WTC11 (cell line): ENCODE data around the gene ITPRID2. TPM values are rescaled to one million over a fixed set of nuclear protein-coding genes. Genes with fewer than 3 reads are reported as not detected.

ENCODE experiments used
- AR ChIP-seq: fragments of 250-450 bp; sonication (Bioruptor Pico); IDR thresholded peaks from 2 replicates; pipeline ENCODE4 v1.9.0; 2021; ENCODE audit warnings: mild to moderate bottlenecking
- CDX4 ChIP-seq: fragments of 250-450 bp; sonication (Bioruptor Pico); IDR thresholded peaks from 2 replicates; pipeline ENCODE4 v1.9.0; 2021; ENCODE audit warnings: moderate library complexity, mild to moderate bottlenecking, inconsistent platforms, borderline replicate concordance
- EMX1 ChIP-seq: fragments of 250-450 bp; sonication (Bioruptor Pico); IDR thresholded peaks from 2 replicates; pipeline ENCODE4 v1.8.0; 2021; ENCODE audit warnings: mild to moderate bottlenecking
- ETV6 ChIP-seq: sonication (generic); formaldehyde crosslinking; IDR thresholded peaks from 2 replicates; pipeline ENCODE4 v1.8.1; 2022; ENCODE audit warnings: mild to moderate bottlenecking, missing genetic modification reagents
- FOXK1 ChIP-seq: sonication (generic); formaldehyde crosslinking; IDR thresholded peaks from 2 replicates; pipeline ENCODE4 v1.8.0; 2022; ENCODE audit warnings: mild to moderate bottlenecking, moderate library complexity, missing genetic modification reagents
- GABPB1 ChIP-seq: sonication (generic); formaldehyde crosslinking; IDR thresholded peaks from 2 replicates; pipeline ENCODE4 v1.8.1; 2023; ENCODE audit warnings: mild to moderate bottlenecking, missing genetic modification reagents
- GRHL2 ChIP-seq: fragments of 250-450 bp; sonication (Bioruptor Pico); IDR thresholded peaks from 2 replicates; pipeline ENCODE4 v1.8.0; 2022; ENCODE audit warnings: mild to moderate bottlenecking, moderate library complexity; ENCODE audit not compliant: insufficient replicate concordance, severe bottlenecking
- JAZF1 ChIP-seq: fragments of 250-450 bp; sonication (Bioruptor Pico); IDR thresholded peaks from 2 replicates; pipeline ENCODE4 v1.9.0; 2021; ENCODE audit warnings: moderate library complexity, mild to moderate bottlenecking, inconsistent platforms
- KAT7 ChIP-seq: sonication (generic); formaldehyde crosslinking; IDR thresholded peaks from 2 replicates; pipeline ENCODE4 v1.8.1; 2023; ENCODE audit warnings: missing genetic modification reagents, mild to moderate bottlenecking, borderline replicate concordance
- MYBL2 ChIP-seq: sonication (generic); formaldehyde crosslinking; IDR thresholded peaks from 2 replicates; pipeline ENCODE4 v1.8.1; 2023; ENCODE audit warnings: mild to moderate bottlenecking, moderate library complexity, missing genetic modification reagents
- NFYB ChIP-seq: sonication (generic); formaldehyde crosslinking; conservative IDR thresholded peaks from 2 replicates; pipeline ENCODE4 v1.8.0; 2022; ENCODE audit warnings: low read depth, missing genetic modification reagents
- NR2C2 ChIP-seq: sonication (generic); formaldehyde crosslinking; IDR thresholded peaks from 2 replicates; pipeline ENCODE4 v1.8.0; 2022; ENCODE audit warnings: mild to moderate bottlenecking, missing genetic modification reagents
- PRRX2 ChIP-seq: fragments of 250-450 bp; sonication (Bioruptor Pico); IDR thresholded peaks from 2 replicates; pipeline ENCODE4 v1.8.0; 2021; ENCODE audit warnings: mild to moderate bottlenecking
- SMAD3 ChIP-seq: sonication (generic); formaldehyde crosslinking; IDR thresholded peaks from 2 replicates; pipeline ENCODE4 v1.8.0; 2022; ENCODE audit warnings: missing genetic modification reagents, mild to moderate bottlenecking, borderline replicate concordance
- TEAD1 ChIP-seq: sonication (generic); formaldehyde crosslinking; IDR thresholded peaks from 2 replicates; pipeline ENCODE4 v1.8.0; 2022; ENCODE audit warnings: mild to moderate bottlenecking, missing genetic modification reagents
- ZBTB21 ChIP-seq: sonication (generic); formaldehyde crosslinking; IDR thresholded peaks from 2 replicates; pipeline ENCODE4 v1.8.1; 2023; ENCODE audit warnings: mild to moderate bottlenecking, missing genetic modification reagents, borderline replicate concordance
- ZMAT4 ChIP-seq: fragments of 250-450 bp; sonication (Bioruptor Pico); IDR thresholded peaks from 2 replicates; pipeline ENCODE4 v1.9.0; 2021; ENCODE audit warnings: mild to moderate bottlenecking
- ZNF121 ChIP-seq: sonication (generic); formaldehyde crosslinking; IDR thresholded peaks from 2 replicates; pipeline ENCODE4 v1.8.0; 2023; ENCODE audit warnings: missing genetic modification reagents
- ZNF138 ChIP-seq: sonication (generic); formaldehyde crosslinking; conservative IDR thresholded peaks from 2 replicates; pipeline ENCODE4 v1.8.1; 2022; ENCODE audit warnings: mild to moderate bottlenecking, moderate library complexity, missing genetic modification reagents
- ZNF281 ChIP-seq: sonication (generic); formaldehyde crosslinking; IDR thresholded peaks from 2 replicates; pipeline ENCODE4 v1.8.0; 2023; ENCODE audit warnings: mild to moderate bottlenecking, missing genetic modification reagents
- ZNF423 ChIP-seq: fragments of 250-450 bp; sonication (Bioruptor Pico); IDR thresholded peaks from 2 replicates; pipeline ENCODE4 v2.1.2; 2022; ENCODE audit warnings: mild to moderate bottlenecking, moderate library complexity
- ZNF512 ChIP-seq: sonication (generic); formaldehyde crosslinking; IDR thresholded peaks from 2 replicates; pipeline ENCODE4 v1.8.1; 2022; ENCODE audit warnings: missing genetic modification reagents, borderline replicate concordance
- ZNF532 ChIP-seq: fragments of 250-450 bp; sonication (Bioruptor Pico); IDR thresholded peaks from 2 replicates; pipeline ENCODE4 v1.9.0; 2021; ENCODE audit warnings: mild to moderate bottlenecking, borderline replicate concordance
- ZSCAN18 ChIP-seq: fragments of 250-450 bp; sonication (Bioruptor Pico); IDR thresholded peaks from 2 replicates; pipeline ENCODE4 v2.1.2; 2022; ENCODE audit warnings: mild to moderate bottlenecking, moderate library complexity
- total RNA-seq: library from RNA; stranded (reverse); gene quantifications from 3 replicates; pipeline ENCODE4 v1.2.3, GENCODE V29; 2021

Gene ITPRID2
- total RNA-seq, 1 experiment from 2014 or later = 19.4 TPM

GRCh38 chr2:181891966-181892798 is 652 bp downstream of the ITPRID2 start (continued):
- TF ChIP-seq TEAD1 (CRISPR knock-in tag) = peak; percentile 54; the same call in 1 of the 2 replicates
- TF ChIP-seq ETV6 (CRISPR knock-in tag) = no peak
- no peak for TF ChIP-seq ZMAT4 (CRISPR knock-in tag)
- no peak for TF ChIP-seq ZNF532 (CRISPR knock-in tag)
- peak; percentile 70; the same call in 1 of the 2 replicates for TF ChIP-seq ZNF281 (CRISPR knock-in tag)
- TF ChIP-seq JAZF1 (CRISPR knock-in tag) = no peak
- TF ChIP-seq ZNF121 (CRISPR knock-in tag) = no peak
- peak; percentile 28; the same call in 1 of the 2 replicates for TF ChIP-seq GABPB1
- TF ChIP-seq EMX1 (CRISPR knock-in tag) = no peak
- TF ChIP-seq KAT7 = 0 out of 2 replicates have a peak, but pooled peaks have one; percentile 37
- peak; percentile 12; the same call in 1 of the 2 replicates for TF ChIP-seq MYBL2
- TF ChIP-seq NR2C2 = peak; percentile 32; the same call in 1 of the 2 replicates
- no peak for TF ChIP-seq ZSCAN18
- no peak for TF ChIP-seq GRHL2
- no peak; the same call in 1 of the 2 replicates for TF ChIP-seq FOXK1 (CRISPR knock-in tag)
- TF ChIP-seq PRRX2 (CRISPR knock-in tag) = no peak
- TF ChIP-seq SMAD3 (CRISPR knock-in tag) = peak; percentile 40; the same call in 1 of the 2 replicates
- TF ChIP-seq CDX4 (CRISPR knock-in tag) = no peak
- peak; percentile 4; the same call in 1 of the 2 replicates for TF ChIP-seq ZNF423
- no peak for TF ChIP-seq ZNF512 (CRISPR knock-in tag)
- no peak for TF ChIP-seq ZNF138
- TF ChIP-seq ZBTB21 = no peak
- TF ChIP-seq AR (CRISPR knock-in tag) = no peak
- TF ChIP-seq NFYB = no peak
